ENCODE results near the gene POLR1A.
"Not testable (repeated sequence)": the region's sequence is repeated elsewhere in the genome, so short reads cannot be mapped to it uniquely, and the experiment has no call there.

Gene POLR1A

DNA sequence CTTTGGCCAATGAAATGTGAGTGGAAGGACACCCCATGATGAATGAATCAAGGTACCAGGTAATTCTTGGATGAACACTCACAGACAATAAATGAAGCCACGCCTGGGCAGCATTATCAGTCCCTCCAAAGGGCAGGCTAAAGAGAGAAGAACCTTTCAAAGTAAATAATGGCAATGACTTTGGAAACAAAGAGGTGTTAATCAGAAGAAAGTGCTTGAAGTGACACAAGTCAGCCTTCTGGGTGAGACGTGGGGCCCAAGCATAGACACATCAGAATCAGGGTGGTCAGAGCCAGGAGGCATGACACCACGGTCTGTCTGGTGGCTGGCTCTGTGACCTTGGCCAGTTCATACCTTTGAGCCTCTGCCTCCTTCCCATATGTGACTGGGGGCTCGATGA lies 103.3 kb downstream of the POLR1A start:
- DNase-seq (ENCODE audit: low read depth, low spot score) = no peak

GRCh38 chr2:86001326-86001725 lies 104.4 kb downstream of the POLR1A start:
- no peak for DNase-seq (ENCODE audit: low read depth, low spot score)
- H3K27ac ChIP-seq = no peak overlapping the region

More for the DNA sequence above, 103.3 kb downstream of the POLR1A start:
- H3K27ac ChIP-seq = no peak overlapping the region

DNA sequence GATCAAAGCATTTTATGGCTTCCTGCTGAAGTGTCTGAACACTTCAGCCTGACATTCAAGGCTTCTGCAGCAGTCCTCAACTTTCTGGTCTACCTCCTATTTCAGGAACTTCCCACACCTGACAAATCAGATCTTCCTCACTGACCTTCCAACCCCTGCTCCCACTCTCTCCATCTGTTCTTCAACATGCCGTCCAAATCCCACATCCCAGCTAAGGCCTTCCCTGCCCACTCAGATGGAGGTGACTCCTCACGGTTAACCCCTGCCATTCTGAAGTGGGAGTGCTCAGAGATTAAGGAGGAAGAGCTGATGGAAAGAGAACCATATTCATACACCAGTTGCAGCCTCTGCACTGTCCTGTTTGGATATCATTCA lies 104.8 kb downstream of the POLR1A start:
- H3K27ac ChIP-seq = no peak overlapping the region
- no peak for DNase-seq (ENCODE audit: low read depth, low spot score)

- no peak overlapping the region for H3K27ac ChIP-seq
- no peak for DNase-seq (ENCODE audit: low read depth, low spot score)
Measured at GRCh38 chr2:86000131-86000937, 105.4 kb downstream of the POLR1A start.

- DNase-seq (ENCODE audit: low read depth, low spot score) = no peak
Measured at GRCh38 chr2:85999061-85999831, 106.4 kb downstream of the POLR1A start.

GRCh38 chr2:85998071-85998991 lies 107.4 kb downstream of the POLR1A start:
- no peak overlapping the region for H3K27ac ChIP-seq
- no peak for DNase-seq (ENCODE audit: low read depth, low spot score)

More at GRCh38 chr2:85999061-85999831, 106.4 kb downstream of the POLR1A start:
- H3K27ac ChIP-seq = no peak overlapping the region

- H3K27ac ChIP-seq = no peak overlapping the region
- DNase-seq (ENCODE audit: low read depth, low spot score) = no peak
Measured at GRCh38 chr2:85997017-85997970, 108.4 kb downstream of the POLR1A start.

GRCh38 chr2:85996591-85996990 lies 109.1 kb downstream of the POLR1A start:
- DNase-seq (ENCODE audit: low read depth, low spot score) = no peak
- no peak overlapping the region for H3K27ac ChIP-seq

DNA sequence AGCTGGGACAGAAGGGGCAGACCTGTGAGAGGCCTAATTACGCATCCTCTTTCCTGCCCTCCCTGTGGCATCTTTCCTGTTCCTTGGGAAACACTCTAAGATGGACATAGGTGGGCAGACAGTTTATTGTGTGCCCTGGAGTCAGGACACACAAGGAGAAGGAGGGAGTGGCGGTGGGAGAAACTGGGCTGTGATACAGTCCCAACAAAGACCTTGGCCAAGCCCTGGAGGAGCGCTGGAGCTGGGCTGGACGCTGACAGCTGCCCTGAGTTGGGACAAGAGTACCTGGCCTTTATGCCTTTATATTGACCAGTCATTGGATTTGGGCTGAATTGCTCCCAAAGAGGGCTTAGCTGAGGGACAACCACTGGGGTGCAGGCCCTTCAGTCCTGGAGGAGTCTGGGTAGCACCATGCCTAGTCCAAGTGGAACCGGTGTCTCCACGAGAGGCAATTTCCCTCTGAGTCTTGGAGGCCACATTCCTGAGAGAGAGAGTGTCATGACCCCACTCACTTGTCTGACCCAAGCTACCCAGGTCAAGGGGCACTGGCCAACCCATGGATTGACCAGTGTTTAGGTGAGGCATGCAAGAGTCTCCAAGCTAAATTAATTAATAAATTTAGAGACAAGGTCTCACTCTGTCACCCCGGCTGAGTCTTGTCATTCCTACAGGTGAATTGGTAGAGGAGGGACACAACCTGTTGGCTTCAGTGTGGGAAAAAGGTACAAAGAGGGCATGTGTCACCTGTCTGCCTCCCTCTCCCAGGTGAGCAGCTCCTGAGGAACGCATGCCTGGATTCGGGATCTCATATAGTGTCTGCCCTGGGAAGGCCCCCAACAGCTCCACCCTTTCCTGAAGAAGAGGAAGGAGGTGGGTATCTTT lies 109.8 kb downstream of the POLR1A start:
- DNase-seq (ENCODE audit: low read depth, low spot score) = no peak
- no peak overlapping the region for H3K27ac ChIP-seq

DNA sequence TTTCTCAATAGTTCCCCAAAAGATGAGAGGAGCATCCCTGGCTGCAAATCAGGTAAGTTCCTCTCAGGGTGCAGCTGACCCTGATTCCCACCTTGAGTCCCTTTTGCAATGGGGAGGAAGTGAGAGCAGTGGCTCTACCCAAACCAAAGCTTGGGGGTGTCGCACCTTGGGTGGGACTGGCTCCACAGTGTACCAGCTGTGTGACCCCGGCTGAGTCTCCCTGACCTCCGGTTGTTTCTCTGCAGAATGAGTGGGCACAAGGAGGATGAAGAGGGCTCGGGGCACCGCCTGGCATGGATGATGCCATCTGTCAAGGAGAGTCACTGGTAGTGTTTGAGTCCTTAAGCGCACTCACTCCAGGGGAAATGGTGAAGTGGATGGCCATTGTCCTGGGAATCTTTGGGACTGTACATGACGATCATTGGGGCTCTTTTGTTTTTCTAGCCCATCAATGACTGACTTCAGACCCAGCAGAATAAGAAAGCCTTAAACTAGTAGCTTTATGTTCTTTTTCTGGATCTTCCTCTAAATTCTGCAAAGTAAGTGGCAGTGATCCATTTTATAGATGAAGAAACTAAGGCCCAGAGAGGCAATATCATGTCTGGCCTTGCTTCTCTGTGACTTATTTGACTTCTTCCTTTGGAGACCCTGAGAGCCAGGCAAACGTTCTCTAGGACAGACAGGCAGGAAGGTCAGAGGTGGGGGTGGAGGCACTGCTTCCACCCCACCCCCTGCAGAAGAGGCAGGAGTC lies 110.6 kb downstream of the POLR1A start:
- DNase-seq (ENCODE audit: low read depth, low spot score) = no peak
- H3K27ac ChIP-seq = no peak overlapping the region

DNA sequence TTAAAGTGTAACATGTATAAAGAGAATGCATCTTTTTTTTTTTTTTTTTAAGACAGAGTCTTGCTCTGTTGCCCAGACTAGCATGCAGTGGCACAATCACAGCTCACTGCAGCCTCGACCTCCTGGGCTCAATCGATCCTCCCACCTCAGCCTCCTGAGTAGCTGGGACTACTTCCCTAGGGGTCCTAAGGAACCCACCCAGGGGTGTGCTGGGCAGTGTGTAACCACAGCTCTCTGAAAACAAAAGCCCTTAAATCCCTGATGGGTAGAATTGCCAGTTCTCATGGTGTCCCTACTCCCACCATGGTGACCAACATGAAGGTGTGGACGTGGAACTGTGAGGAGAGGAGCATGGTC lies 111.3 kb downstream of the POLR1A start:
- no peak for DNase-seq (ENCODE audit: low read depth, low spot score)
- no peak overlapping the region for H3K27ac ChIP-seq

DNA sequence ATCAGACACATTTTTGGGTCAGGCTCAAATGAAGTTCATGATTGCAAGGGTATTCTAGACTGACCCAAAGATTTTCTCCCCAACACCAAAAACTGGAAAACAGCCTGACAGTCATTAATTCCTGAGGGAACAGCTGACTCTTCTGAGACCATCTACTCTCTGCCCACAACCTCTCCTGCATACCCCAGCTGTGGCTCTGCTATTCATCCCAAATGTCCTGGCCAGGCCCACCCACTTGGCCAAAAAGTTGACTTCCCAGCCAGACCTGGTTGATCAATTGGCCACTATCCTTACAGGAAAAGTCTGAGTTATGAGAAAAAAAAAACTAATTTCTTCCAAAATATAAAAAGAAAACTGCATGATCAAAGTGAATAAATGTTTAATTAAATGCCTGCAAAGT lies 113.1 kb downstream of the POLR1A start:
- no peak for DNase-seq (ENCODE audit: low read depth, low spot score)
- H3K27ac ChIP-seq = no peak overlapping the region

DNA sequence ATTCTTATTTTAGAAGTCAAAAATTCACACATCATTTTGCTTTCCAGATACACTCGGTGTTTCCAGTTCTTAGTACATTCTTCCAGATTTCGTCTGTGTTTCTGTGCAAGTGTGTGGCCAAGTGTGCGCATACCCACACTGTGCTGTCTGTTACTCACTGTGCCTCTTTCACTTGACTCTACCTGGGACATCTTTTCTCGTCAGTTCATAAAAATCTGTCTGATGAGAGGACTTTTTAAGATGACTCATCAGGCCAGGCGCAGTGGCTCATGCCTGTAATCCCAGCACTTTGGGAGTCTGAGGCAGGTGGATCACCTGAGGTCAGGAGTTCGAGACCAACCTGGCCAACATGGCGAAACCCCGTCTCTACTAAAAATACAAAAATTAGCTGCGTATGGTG lies 113.6 kb downstream of the POLR1A start:
- DNase-seq (ENCODE audit: low read depth, low spot score); H3K27ac ChIP-seq: not testable (repeated sequence)

DNA sequence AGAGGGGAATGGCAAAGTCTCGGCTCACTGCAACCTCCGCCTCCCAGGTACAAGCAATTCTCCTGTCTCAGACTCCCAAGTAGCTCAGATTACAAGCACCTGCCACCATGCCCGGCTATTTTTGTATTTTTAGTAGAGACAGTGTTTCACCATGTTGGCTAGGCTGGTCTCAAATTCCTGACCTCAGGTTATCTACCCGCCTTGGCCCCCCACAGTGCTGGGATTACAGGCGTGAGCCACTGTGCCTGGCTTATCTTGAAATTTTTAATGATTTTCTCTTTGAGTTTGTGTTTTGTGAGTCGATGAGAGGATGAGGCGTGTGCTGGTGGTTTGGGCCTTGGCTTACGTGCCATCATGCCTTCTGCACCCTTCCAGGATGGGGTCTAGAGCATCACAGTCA lies 115.6 kb downstream of the POLR1A start:
- H3K27ac ChIP-seq = no peak overlapping the region
- DNase-seq (ENCODE audit: low read depth, low spot score) = no peak

DNA sequence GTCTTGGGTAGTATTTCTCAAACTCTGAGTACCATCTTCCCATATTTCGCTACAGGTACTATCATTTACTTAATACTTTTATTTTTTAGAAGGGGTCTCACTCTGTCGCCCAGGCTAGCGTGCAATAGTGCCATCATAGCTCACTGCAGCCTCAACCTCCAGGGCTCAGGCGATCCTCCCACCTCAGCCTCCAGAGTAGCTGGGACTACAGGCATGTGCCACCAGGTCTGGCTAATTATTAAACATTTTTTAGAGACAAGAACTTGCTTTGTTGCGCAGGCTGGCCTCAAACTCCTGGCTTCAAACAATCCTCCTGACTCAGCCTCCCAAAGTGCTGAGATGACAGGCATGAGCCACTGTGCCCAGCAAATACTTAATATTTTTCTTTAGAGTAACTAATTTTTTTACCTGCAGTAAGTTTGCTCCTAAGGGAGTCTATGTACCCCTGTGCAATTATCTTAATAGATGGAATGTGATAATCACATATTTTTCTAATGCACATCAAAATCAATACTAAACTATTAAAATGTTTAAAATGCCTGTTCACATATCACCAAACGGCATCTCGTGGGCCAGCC lies 116.3 kb downstream of the POLR1A start:
- no peak overlapping the region for H3K27ac ChIP-seq
- DNase-seq (ENCODE audit: low read depth, low spot score) = no peak

GRCh38 chr2:85988914-85989270 lies 116.8 kb downstream of the POLR1A start:
- DNase-seq (ENCODE audit: low read depth, low spot score) = no peak
- H3K27ac ChIP-seq = no peak overlapping the region

DNA sequence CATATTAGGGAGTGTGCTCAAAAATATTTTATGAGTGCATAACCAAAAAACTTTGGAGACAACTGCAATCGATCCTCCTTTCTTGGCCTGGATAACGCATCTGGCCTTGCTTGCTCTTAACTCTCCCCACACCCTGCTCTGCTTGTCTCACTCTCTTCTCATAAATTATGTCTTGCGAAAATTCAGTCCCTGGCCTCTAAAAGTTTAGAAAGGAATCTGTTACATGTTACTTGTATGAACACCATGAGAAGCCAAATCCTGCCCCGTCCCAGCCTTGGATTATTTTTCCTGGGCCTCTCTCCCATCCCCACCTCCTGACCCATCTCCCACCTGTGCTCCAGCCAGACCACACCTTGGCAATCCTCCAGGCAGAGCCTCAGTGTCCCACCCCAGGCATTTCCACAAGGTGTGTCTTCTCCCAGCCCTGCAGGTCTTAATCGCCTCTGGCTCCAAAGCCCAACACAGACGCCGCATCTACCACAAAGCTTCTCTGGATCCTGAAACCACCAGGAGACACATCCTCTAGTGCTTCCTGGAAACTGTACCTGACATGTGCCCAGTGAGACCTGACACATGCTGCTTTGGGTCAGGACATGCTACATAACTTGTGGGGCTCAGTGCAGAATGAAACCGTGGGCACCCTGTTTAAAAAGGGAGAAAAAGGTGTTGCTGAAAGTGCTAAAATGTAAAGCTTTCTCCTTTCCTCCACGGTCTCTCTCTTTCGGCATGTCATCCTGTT lies 117.3 kb downstream of the POLR1A start:
- H3K27ac ChIP-seq = no peak overlapping the region
- no peak for DNase-seq (ENCODE audit: low read depth, low spot score)

All from epithelial cell of prostate (primary cell).